ENCODE data around the gene USP33.

DNA sequence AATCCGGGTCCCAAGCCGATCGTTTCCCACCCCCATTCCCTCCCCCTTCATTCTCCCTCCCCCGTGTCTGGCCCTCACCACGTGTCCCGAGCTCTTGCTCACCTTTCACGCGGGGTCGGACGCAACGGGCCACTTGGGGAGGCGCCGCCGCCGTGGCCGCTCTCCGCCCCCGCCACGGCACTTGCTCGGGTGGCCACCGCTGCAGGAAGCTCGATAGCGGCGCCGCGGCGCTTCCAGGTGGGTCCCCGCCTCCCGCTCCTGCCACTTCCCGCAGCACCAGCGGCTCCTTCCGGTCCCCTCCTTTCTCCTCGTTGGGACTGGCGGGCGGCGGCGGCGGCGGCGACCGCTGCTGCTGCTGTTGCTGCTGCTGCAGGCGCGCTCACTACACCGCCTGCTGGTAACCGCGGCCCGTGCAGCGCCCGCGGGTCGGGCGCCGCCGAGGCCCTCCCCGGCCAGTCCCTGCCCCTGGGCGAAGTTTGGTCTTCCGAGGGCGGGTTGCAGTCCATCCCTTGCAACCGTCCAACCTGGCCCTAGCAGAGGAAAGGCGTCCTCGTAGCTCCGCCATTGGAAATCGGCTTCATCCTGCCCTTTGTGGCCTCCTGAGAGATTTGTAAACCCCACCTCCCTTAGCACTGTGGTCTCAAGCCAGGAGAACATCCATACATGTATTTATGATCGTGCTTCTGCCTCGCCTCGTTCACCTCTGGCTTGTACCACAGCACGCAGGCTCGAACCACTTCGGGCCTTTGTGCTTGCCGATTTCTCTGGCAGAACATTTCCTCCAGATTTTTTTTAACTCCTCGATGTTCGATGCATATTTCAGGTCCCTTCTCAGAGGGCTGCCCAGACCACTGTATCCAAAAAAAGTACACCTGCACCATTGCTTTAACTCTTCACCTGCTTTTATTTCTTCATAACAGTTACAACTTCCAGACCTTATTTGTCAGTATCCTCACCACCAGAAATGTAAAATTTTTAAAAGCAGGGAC lies 76.2 kb downstream of the USP33 start:
- peak; percentile 84 for TF ChIP-seq CTCF (conservative IDR thresholded peaks at IDR 0.05; ENCODE audit: low read length)
- TF ChIP-seq EZH2phosphoT487 (IDR thresholded peaks at IDR 0.05; ENCODE audit: borderline replicate concordance, low read depth, low read length) = no peak

Data from OCI-LY7 (cell line).